Upper lobe of right lung (tissue), 1 donor: ENCODE data around the gene SMIM26. TPM values are rescaled to one million over a fixed set of nuclear protein-coding genes. Genes with fewer than 3 reads are reported as not detected.

Experiments
- ATAC-seq: fragments of 200-7000 bp; cut with Tn5 transposase; one replicate; pipeline ENCODE4 v1.9.1; 2020; ENCODE audit warnings: mild to moderate bottlenecking, moderate library complexity
- DNase-seq: peaks from one replicate; pipeline ENCODE4 v3.0.0-alpha.2; 2020
- H3K27ac ChIP-seq: fragments of 200-600 bp; one replicate; pipeline ENCODE4 v1.8.0; 2022
- H3K27me3 ChIP-seq: fragments of 200-600 bp; one replicate; pipeline ENCODE4 v1.8.0; 2022; ENCODE audit warnings: mild to moderate bottlenecking
- H3K36me3 ChIP-seq: fragments of 200-600 bp; one replicate; pipeline ENCODE4 v1.8.0; 2022
- H3K4me1 ChIP-seq: fragments of 200-600 bp; one replicate; pipeline ENCODE4 v1.8.0; 2022
- H3K4me3 ChIP-seq: fragments of 200-600 bp; one replicate; pipeline ENCODE4 v1.8.0; 2022; ENCODE audit warnings: mild to moderate bottlenecking
- H3K9me3 ChIP-seq: fragments of 200-600 bp; one replicate; pipeline ENCODE4 v1.8.0; 2022
- intact Hi-C: fragments of 100-400 bp; cut with DNase I; formaldehyde crosslinking; loops from one replicate; pipeline ENCODE4 v1.11.0; 2022
- total RNA-seq: library from RNA; stranded (reverse); fragmentation: NEBNext Ultra II Directional; extraction: Animal tissue kit (Norgen Biotek cat#: 25700); gene quantifications from one replicate; pipeline ENCODE4 v1.2.1, GENCODE V29; 2021
- TF ChIP-seq, protein P1 (sequence below): fragments of 200-600 bp; IDR thresholded peaks from one replicate; pipeline ENCODE4 v1.8.0; 2022; ENCODE audit warnings: antibody characterized with exemption
- donor health status: DM: no; HTN: yes; CAD: no; lungs with severe emphysema.

The SMIM26 gene
- total RNA-seq, 1 donor from 2014 or later: 59.5 TPM

DNA sequence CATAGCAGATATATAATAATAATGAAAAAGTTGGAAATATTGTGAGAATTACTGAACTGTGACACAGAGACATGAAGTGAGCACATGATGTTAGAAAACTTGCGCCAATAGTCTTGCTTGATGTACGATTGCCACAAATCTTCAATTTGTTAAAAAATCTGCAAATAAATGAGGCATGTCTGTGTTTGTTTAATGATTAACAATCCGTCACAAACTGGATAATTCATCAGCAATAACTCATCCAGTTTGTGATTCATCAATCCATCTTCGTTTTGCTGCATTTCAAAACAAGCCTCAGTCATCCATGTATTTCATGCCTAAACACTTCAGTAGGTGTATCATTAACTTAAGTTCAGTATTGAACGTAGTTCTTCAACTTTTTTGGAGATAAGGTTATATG lies 25.5 kb upstream of the SMIM26 start:
- Histone ChIP-seq H3K4me3 (no peak overlapping the region), H3K36me3 (peaks cover 74% of the 10 kb centered on the region)
- intact Hi-C loops: no loop called here

GRCh38 chr20:18543216-18543615 lies 24.0 kb upstream of the SMIM26 start:
- H3K4me3 ChIP-seq: no peak overlapping the region
- ATAC-seq (no peak), DNase-seq (no peak)
- no peak overlapping the region for H3K27ac ChIP-seq
- H3K27me3 ChIP-seq: no peaks in the 10 kb centered on the region
- H3K9me3 ChIP-seq: no peaks in the 10 kb centered on the region
- no peaks in the 10 kb centered on the region for H3K4me1 ChIP-seq
- TF ChIP-seq, protein P1, sequence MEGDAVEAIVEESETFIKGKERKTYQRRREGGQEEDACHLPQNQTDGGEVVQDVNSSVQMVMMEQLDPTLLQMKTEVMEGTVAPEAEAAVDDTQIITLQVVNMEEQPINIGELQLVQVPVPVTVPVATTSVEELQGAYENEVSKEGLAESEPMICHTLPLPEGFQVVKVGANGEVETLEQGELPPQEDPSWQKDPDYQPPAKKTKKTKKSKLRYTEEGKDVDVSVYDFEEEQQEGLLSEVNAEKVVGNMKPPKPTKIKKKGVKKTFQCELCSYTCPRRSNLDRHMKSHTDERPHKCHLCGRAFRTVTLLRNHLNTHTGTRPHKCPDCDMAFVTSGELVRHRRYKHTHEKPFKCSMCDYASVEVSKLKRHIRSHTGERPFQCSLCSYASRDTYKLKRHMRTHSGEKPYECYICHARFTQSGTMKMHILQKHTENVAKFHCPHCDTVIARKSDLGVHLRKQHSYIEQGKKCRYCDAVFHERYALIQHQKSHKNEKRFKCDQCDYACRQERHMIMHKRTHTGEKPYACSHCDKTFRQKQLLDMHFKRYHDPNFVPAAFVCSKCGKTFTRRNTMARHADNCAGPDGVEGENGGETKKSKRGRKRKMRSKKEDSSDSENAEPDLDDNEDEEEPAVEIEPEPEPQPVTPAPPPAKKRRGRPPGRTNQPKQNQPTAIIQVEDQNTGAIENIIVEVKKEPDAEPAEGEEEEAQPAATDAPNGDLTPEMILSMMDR: no peak
- peaks cover 84% of the 10 kb centered on the region for H3K36me3 ChIP-seq
- intact Hi-C loops: no loop called here

More for the DNA sequence above, 25.5 kb upstream of the SMIM26 start:
- no peaks in the 10 kb centered on the region for H3K4me1 ChIP-seq
- ATAC-seq: no peak
- DNase-seq: no peak
- TF ChIP-seq, protein P1: no peak
- no peaks in the 10 kb centered on the region for H3K9me3 ChIP-seq
- H3K27me3 ChIP-seq: no peaks in the 10 kb centered on the region
- no peak overlapping the region for H3K27ac ChIP-seq

DNA sequence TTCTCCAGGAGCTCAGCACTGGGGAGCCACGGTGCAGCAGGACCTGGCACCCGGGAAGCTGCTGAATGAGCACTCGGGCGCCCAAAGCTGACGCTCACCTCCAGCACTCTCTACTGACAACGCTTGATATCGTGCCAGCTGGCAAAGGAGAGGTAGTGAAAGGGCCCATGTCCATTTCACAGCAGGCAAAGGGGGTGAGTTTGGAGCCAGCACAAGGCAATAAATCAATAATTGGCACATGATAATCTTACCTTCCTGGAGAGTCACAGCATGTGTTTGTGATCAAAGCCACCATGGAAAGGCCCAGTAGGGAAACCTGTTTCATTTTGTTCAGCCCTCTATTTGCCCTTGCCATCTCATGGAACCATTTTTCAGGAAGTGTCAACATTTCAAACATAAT lies 23.3 kb upstream of the SMIM26 start:
- H3K27ac ChIP-seq: no peak overlapping the region
- TF ChIP-seq, protein P1: no peak

GRCh38 chr20:18545566-18545965 lies 21.7 kb upstream of the SMIM26 start:
- peaks cover 97% of the 10 kb centered on the region for H3K36me3 ChIP-seq
- H3K4me3 ChIP-seq: no peak overlapping the region
- H3K27me3 ChIP-seq: no peaks in the 10 kb centered on the region
- no peak overlapping the region for H3K27ac ChIP-seq
- no peaks in the 10 kb centered on the region for H3K4me1 ChIP-seq
- TF ChIP-seq, protein P1: no peak
- no peaks in the 10 kb centered on the region for H3K9me3 ChIP-seq
- DNase-seq: no peak
- intact Hi-C loops: no loop called here
- ATAC-seq: no peak

More for the DNA sequence above, 23.3 kb upstream of the SMIM26 start:
- DNase-seq (no peak), ATAC-seq (no peak)
- H3K36me3 ChIP-seq: peaks cover 91% of the 10 kb centered on the region
- intact Hi-C loops: no loop called here
- no peaks in the 10 kb centered on the region for H3K4me1 ChIP-seq
- no peaks in the 10 kb centered on the region for H3K27me3 ChIP-seq
- H3K9me3 ChIP-seq: no peaks in the 10 kb centered on the region
- H3K4me3 ChIP-seq: no peak overlapping the region

DNA sequence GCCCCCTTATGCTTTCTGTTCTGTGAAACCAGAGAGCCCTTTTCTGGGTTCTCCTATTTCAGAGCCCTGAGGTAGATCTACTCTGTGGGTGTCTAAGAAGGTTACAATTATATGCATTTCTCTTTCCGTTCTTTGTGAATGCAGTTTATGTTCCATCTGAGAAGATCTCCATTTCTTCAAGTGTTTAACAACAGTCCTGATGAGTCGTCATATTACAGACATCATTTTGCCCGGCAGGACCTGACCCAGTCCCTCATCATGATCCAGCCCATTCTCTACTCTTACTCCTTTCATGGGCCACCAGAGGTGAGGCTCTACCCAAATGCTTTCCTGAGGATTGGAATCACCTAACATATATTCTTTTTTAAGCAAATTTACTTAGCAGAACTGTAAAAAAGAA lies 18.8 kb upstream of the SMIM26 start:
- Histone ChIP-seq H3K36me3 (peaks cover 97% of the 10 kb centered on the region), H3K9me3 (no peaks in the 10 kb centered on the region), H3K4me1 (no peaks in the 10 kb centered on the region), H3K4me3 (no peak overlapping the region), H3K27ac (no peak overlapping the region), H3K27me3 (no peaks in the 10 kb centered on the region)
- TF ChIP-seq, protein P1: no peak
- ATAC-seq (no peak), DNase-seq (no peak)
- intact Hi-C loops: no loop called here

DNA sequence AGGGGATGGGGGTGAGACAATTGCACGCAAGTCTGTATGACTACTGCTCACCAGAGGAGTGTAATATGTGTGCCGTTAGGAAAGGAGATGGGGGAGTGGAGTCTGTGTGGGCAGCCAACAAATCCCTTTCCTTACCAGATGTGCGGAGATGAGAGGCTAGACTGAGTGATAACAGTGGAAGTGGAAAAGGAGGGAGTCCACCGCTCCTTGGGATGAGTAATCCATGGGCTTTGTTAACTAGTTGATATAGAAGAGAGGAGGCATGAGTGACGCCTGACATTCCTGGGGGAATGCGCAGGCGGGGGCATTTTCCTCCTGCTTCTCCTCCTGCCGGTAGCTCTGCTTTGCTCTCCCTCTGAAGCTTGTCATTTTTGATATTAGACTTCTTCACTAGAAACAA lies 13.5 kb upstream of the SMIM26 start:
- TF ChIP-seq, protein P1: no peak
- Histone ChIP-seq H3K4me1 (no peaks in the 10 kb centered on the region), H3K36me3 (peaks cover 96% of the 10 kb centered on the region), H3K27me3 (no peaks in the 10 kb centered on the region), H3K27ac (no peak overlapping the region), H3K4me3 (no peak overlapping the region), H3K9me3 (no peaks in the 10 kb centered on the region)
- no peak for DNase-seq
- intact Hi-C loops: no loop called here
- no peak for ATAC-seq
